Stomach (tissue), 9 donors: ENCODE measurements around the gene LONRF2. TPM values are rescaled to one million over a fixed set of nuclear protein-coding genes. Genes with fewer than 3 reads are reported as not detected.

Source experiments
- DNase-seq, 2 donors: peaks; one replicate each; pipeline versions ENCODE4 v3.0.0 to v3.0.0-alpha.2; 2013 to 2019
- H3K27ac ChIP-seq, 5 donors: fragments of 200-600 bp in 4 of 5; sonication (generic) in 4 of 5; one replicate each; pipeline ENCODE4 v1.5.1; 2013 to 2019; ENCODE audit warnings: mild to moderate bottlenecking in 1 of 5, moderate library complexity in 1 of 5
- H3K27me3 ChIP-seq, 3 donors: fragments of 200-600 bp; sonication (generic); one replicate each; pipeline ENCODE4 v1.5.1; 2017 to 2019; ENCODE audit warnings: mixed run types in 1 of 3
- H3K36me3 ChIP-seq, 4 donors: fragments of 200-600 bp; sonication (generic); 1 replicate in 3 of 4; 2 replicates in 1 of 4; pipeline ENCODE4 v1.5.1; 2016 to 2019
- H3K4me1 ChIP-seq, 4 donors: fragments of 200-600 bp; sonication (generic); one replicate each; pipeline ENCODE4 v1.5.1; 2016 to 2019
- H3K4me3 ChIP-seq, 4 donors: fragments of 200-600 bp; sonication (generic) in 3 of 4; one replicate each; pipeline ENCODE4 v1.5.1; 2016 to 2019; ENCODE audit warnings: mild to moderate bottlenecking in 1 of 4
- H3K9me3 ChIP-seq, 4 donors: fragments of 200-600 bp; sonication (generic); one replicate each; pipeline ENCODE4 v1.5.1; 2016 to 2019
- EP300 ChIP-seq: sonication (generic); formaldehyde crosslinking; IDR thresholded peaks from one replicate; pipeline ENCODE4 v1.6.1; 2017; ENCODE audit warnings: antibody characterized with exemption
- POLR2A ChIP-seq, 4 donors: fragments of 450-650 bp; IDR thresholded peaks; one replicate each; pipeline ENCODE4 v1.6.1; 2016; ENCODE audit warnings: antibody characterized with exemption in 4 of 4, control low read depth in 2 of 4, mild to moderate bottlenecking in 1 of 4, moderate library complexity in 1 of 4
- POLR2AphosphoS5 ChIP-seq, 3 donors: sonication (generic); formaldehyde crosslinking; IDR thresholded peaks; one replicate each; pipeline ENCODE4 v1.6.1; 2016; ENCODE audit warnings: antibody characterized with exemption in 3 of 3
- WGBS, 5 donors: extraction: QIAGEN DNeasy Blood & Tissue Kit in 3 of 5; methylation state at CpG; one replicate each; pipeline versions ENCODE4 v1.1.5 to v1.1.7; 2013 to 2018; 5-methylcytosine and 5-hydroxymethylcytosine counted together
- intact Hi-C: fragments of 100-400 bp; cut with DNase I; formaldehyde crosslinking; loops from one replicate; pipeline ENCODE4 v1.15.1; 2023; ENCODE audit warnings: low total_unique reads
- polyA plus RNA-seq, 3 donors: library from polyadenylated mRNA; stranded (reverse); fragments of 200-250 nt; gene quantifications; one replicate each; pipeline ENCODE4 v1.2.3, GENCODE V29; 2013
- total RNA-seq, 5 donors: library from RNA; depleted of rRNA; stranded (reverse); fragments of >200 nt; gene quantifications; one replicate each; pipeline versions ENCODE4 v1.1.0 to v1.2.3, GENCODE V29; 2014 to 2016
- TF ChIP-seq, protein P1 (sequence below), 7 experiments: fragments of 450-650 bp in 4 of 7; fragments of 200-600 bp in 3 of 7; sonication (generic) in 3 of 7; IDR thresholded peaks; one replicate each; pipeline ENCODE4 v1.5.1; 2016 to 2019; ENCODE audit warnings: antibody characterized with exemption in 7 of 7, control low read depth in 2 of 7, mild to moderate bottlenecking in 1 of 7
- donor health status: healthy with polysubstance abuse.
- donor health status: Bipolar disorder and iron deficiency.
- donor health status: healthy.

LONRF2 gene
- total and polyA plus RNA-seq, 8 donors, result 0.31 to 32.1 (median 4.7) TPM

DNA sequence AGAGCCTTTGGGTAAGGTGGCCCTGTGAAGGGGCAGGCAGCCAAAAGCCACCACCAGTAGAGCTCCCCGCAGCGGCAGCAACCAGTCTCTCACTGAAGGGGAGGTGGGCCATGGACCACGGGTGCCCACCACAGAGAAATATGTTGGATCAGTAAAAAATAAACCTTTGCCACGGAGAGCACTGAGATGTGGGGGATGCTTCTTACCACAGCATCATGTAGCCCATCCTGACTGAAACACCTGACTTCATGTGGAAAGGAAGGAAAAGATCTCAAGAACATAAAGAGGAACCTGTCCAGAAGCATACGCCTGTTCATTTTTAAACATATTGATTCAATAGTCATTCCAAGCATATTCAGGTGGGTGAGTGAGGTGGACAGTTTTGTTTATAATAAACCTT lies 51.1 kb downstream of the LONRF2 start:
- Histone ChIP-seq H3K4me3 (no peak overlapping the region), H3K9me3 (no peaks in the 10 kb centered on the region), H3K4me1 (no peaks in the 10 kb centered on the region), H3K27ac (peak overlapping the region in 1 of 5 donors; percentile 25), H3K36me3 (peaks cover 0 to 27% (median 8%) of the 10 kb centered on the region in 4 donors), H3K27me3 (no peaks in the 10 kb centered on the region)
- no peak for DNase-seq
- intact Hi-C loops, result no loop called here
- TF ChIP-seq EP300 (no peak), POLR2AphosphoS5 (IDR thresholded peaks at IDR 0.05) (no peak), POLR2A (IDR thresholded peaks at IDR 0.05) (no peak)
- TF ChIP-seq, protein P1, sequence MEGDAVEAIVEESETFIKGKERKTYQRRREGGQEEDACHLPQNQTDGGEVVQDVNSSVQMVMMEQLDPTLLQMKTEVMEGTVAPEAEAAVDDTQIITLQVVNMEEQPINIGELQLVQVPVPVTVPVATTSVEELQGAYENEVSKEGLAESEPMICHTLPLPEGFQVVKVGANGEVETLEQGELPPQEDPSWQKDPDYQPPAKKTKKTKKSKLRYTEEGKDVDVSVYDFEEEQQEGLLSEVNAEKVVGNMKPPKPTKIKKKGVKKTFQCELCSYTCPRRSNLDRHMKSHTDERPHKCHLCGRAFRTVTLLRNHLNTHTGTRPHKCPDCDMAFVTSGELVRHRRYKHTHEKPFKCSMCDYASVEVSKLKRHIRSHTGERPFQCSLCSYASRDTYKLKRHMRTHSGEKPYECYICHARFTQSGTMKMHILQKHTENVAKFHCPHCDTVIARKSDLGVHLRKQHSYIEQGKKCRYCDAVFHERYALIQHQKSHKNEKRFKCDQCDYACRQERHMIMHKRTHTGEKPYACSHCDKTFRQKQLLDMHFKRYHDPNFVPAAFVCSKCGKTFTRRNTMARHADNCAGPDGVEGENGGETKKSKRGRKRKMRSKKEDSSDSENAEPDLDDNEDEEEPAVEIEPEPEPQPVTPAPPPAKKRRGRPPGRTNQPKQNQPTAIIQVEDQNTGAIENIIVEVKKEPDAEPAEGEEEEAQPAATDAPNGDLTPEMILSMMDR (IDR thresholded peaks at IDR 0.05), result no peak
- 94 to 98% (median 97%) methylated on average over 5 of the region's 5 CpGs for WGBS, 5 donors

DNA sequence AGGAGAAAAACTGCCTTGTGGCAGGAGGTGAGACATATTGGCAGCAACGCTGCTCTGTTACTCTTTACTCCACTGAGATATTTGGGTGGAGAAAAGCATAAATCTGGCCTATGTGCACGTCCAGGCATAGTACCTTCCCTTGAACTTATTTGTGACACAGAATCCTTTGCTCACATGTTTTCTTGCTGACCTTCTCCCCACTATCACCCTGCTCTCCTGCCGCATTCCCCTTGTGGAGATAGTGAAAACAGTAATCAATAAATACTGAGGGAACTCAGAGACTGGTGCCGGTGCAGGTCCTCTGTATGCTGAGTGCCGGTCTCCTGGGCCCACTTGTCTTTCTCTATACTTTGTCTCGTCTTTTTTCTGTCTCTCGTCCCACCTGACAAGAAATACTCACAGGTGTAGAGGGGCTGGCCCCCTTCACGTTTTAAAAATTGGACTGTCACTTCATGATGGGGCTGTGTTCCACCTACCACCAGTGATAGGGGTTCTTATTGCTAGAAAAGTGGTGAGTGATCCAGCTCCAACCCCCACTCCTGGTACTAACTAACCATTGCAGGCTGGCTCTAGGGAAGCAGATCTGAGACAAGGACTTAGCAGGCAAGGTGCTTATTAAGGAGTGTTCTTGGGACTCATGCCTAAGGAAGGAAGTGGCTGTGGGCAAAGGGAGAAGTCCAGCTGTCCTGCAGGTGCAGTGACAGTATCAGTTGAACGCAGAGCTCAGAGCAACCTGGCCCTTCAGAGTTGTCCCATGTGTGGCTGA lies 51.7 kb downstream of the LONRF2 start:
- Histone ChIP-seq H3K27me3 (no peaks in the 10 kb centered on the region), H3K27ac (peak overlapping the region in 1 of 5 donors; percentile 25), H3K36me3 (peaks cover 0 to 26% (median 8%) of the 10 kb centered on the region in 4 donors), H3K4me3 (no peak overlapping the region), H3K9me3 (no peaks in the 10 kb centered on the region), H3K4me1 (no peaks in the 10 kb centered on the region)
- WGBS, 5 donors, result 82 to 87% (median 85%) methylated on average over 9 of the region's 9 CpGs
- intact Hi-C loops, result no loop called here
- TF ChIP-seq, protein P1 (IDR thresholded peaks at IDR 0.05), result no peak
- no peak for TF ChIP-seq POLR2AphosphoS5 (IDR thresholded peaks at IDR 0.05)
- TF ChIP-seq POLR2A (IDR thresholded peaks at IDR 0.05), result no peak
- no peak for TF ChIP-seq EP300
- DNase-seq, result no peak

DNA sequence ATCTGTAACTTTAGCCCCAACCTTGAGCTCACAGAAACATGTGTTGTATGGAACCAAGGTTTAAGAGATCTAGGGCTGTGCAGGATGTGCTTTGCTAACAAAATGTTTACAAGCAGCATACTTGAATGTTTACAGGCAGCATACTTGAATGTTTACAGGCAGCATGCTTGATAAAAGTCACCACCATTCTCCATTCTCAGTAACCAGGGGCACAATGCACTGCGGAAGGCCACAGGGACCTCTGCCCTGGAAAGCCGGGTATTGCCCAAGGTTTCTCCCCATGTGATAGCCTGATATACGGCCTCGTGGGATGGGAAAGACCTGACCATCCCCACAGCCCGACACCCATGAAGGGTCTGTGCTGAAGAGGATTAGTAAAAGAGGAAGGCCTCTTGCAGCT lies 52.4 kb downstream of the LONRF2 start:
- peak overlapping the region in 1 of 5 donors; percentile 25 for H3K27ac ChIP-seq
- no peaks in the 10 kb centered on the region for H3K27me3 ChIP-seq
- intact Hi-C loops, result no loop called here
- no peak for TF ChIP-seq POLR2A (IDR thresholded peaks at IDR 0.05)
- TF ChIP-seq, protein P1 (IDR thresholded peaks at IDR 0.05), result no peak
- no peak for TF ChIP-seq POLR2AphosphoS5 (IDR thresholded peaks at IDR 0.05)
- no peak for TF ChIP-seq EP300
- DNase-seq, result no peak
- peaks cover 0 to 19% (median 5%) of the 10 kb centered on the region in 4 donors for H3K36me3 ChIP-seq
- H3K4me3 ChIP-seq, result no peak overlapping the region
- 42 to 63% (median 54%) methylated on average over 5 of the region's 5 CpGs for WGBS, 5 donors
- H3K4me1 ChIP-seq, result no peaks in the 10 kb centered on the region
- no peaks in the 10 kb centered on the region for H3K9me3 ChIP-seq

DNA sequence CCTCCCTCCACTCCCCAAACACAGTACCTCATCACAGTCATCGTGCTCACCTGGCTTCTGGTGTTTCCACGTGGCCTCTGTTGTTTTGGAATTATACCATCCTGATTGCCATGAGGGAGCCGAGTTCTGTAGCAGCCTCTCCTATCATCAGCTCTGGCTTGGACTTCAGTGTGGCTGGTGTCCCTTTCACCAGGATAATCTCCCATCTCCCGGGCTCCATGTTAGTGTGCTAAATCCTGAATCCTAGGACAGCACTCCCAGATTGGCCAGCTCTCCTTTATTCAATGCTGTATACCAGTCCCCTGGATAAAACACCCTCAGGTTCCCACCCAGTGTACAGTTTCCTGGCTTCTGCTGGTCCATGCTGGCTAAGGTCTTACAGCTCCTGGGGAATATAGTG lies 53.3 kb downstream of the LONRF2 start:
- H3K27ac ChIP-seq, result peak overlapping the region in 1 of 5 donors; percentile 2
- peaks cover 0 to 3% (median 0%) of the 10 kb centered on the region in 3 donors for H3K27me3 ChIP-seq
- intact Hi-C loops, result no loop called here
- H3K9me3 ChIP-seq, result no peaks in the 10 kb centered on the region
- H3K4me3 ChIP-seq, result no peak overlapping the region
- DNase-seq, result no peak
- H3K4me1 ChIP-seq, result no peaks in the 10 kb centered on the region
- TF ChIP-seq, protein P1 (IDR thresholded peaks at IDR 0.05), result no peak
- TF ChIP-seq EP300 (no peak), POLR2AphosphoS5 (IDR thresholded peaks at IDR 0.05) (no peak), POLR2A (IDR thresholded peaks at IDR 0.05) (no peak)
- WGBS, 5 donors, result 78 to 90% (median 86%) methylated on average over 4 of the region's 4 CpGs
- H3K36me3 ChIP-seq, result peaks cover 0 to 10% (median 0%) of the 10 kb centered on the region in 4 donors
